Measurements from ENCODE around the gene CRISPLD2.

The CRISPLD2 gene

DNA sequence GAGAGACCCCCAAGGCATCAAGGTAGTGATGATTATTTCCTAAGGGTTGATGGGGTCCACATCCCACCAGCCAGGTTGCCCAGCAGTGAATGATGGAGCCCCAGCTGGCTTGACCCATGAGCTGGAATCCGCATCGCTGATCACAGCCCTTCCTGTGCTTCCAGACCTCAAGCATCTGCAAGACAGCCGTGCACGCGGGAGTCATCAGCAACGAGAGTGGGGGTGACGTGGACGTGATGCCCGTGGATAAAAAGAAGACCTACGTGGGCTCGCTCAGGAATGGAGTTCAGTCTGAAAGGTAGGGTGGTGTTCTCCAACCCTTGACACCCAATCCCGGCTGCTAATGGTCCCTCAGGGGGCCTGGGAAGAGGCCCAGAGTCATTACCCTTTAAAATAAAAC is 69.3 kb downstream of the CRISPLD2 start:
- no peak for DNase-seq

- no peak for DNase-seq
These were observed 70.6 kb downstream of the CRISPLD2 start for GRCh38 chr16:84890427-84890826.

DNA sequence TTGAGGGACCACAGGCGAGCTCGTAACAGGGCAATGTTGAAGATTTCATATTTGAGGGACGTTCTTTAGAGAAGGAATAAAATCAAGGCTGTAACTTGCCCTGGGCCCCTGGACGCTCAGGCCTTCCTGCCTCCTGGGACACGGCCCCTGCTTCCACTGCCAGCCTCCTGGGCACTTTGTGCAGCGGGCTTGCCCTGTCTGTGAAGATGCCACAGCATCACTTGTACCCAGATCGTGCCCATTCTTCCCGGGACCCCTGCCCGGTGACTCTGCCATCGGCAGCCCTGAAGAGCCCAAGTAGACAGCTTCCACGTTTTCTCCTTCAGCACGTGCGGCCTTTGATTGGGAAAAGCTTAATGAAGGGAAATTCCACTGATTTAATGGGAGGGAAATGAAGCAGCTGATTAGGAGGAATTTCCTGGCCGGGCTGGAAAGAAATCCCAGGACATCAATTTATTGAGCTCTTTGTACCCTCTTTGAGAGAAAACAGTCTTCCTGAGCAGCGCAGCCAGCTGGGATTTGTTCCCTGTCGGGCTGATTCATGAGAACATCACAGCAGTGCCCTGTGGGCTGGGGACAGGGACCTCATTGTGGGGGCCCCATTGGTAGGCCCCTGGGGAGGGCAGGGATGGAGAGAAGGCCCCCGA is 71.5 kb downstream of the CRISPLD2 start:
- no peak for DNase-seq

GRCh38 chr16:84892097-84892496 is 72.3 kb downstream of the CRISPLD2 start:
- DNase-seq: no peak

DNA sequence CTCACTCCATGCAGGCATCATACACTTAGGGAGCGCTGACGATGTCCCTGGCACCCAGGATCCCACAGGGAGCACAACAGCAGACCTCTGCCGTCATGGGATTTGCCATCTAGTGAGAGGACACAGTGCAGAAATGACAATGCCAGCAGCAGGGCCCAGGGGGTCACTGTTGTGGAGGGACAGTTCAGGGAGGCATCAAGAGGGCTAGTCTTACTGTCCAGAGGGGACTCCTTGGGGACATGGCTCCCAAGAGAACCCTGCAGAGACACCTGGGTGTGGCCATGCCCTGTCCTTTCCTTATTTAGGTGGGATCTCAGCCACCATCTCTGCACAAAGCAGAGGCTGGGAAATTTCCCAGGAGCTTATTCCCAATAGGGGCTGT is 73.7 kb downstream of the CRISPLD2 start:
- DNase-seq: no peak

DNA sequence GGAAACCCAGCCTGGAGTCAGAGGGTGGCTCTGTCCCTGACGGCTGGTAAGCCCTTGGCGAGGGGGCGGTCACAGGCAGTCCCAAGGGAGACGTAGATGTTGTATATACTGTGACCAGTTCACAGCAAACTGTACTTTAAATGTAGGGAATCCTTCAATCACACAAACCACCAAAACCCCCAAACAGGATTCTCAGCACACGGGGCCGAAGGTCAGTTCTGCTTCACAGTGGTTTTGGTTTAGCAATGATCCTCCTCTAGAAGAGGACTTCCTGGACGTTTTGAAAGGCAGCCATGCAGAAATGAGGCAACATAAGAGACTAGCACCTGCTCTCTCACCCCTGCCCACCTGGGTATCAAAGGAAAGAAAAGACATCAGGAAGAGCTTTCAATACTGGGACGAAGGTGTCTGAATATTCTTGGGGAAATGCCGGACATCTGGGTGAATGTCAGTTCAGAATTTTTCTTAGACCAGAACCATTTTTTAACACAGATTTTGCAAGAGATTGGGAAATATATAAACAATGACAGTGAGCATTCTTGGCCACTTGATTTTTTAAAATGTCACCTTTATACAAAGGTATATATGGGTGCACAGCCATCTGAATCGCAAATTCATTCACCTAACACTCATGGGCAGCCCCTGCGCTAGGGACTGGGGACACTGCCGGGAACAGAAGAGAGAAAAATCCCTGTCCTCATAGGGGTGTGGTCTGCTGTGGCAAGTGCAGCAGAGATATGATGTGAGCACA is 74.2 kb downstream of the CRISPLD2 start:
- DNase-seq: no peak

DNA sequence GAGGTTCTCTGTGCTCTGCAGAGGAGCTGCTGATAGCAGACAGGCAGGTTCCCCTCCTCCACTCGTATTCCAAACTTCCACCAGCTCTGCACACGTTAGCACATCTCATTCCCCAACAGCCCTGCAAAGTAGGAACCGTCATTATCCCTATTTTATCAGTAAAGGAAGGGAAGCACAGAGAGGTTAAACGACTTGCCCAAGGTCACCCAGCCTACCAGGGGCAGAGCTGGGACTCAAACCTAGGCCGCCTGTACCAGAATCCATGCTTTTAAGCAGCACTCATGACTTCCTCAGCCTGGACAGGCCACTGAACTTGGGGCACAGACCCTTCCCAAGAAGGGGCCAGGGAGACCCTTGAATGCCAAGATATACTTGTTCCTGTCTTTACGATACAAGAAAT is 75.2 kb downstream of the CRISPLD2 start:
- DNase-seq: no peak

DNA sequence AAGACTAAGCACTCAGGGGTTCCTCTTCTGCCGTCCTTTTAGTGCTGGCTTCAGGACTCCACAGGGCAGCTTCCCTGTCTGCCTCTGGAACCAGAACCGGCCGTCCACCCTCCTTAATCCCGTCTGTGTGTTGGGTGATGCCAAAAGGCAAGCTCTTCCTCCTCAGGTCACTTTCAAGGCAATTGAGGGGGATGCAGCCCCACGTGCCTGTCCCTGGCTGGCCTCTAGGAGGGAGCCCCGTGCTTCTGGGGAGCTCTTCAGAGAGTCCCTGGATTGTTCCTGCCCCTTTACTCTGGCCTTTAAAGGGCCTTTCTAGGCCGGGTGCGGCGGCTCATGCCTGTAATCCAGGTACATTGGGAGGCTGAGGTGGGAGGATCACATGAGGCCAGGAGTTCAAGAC is 77.1 kb downstream of the CRISPLD2 start:
- DNase-seq: no peak

DNA sequence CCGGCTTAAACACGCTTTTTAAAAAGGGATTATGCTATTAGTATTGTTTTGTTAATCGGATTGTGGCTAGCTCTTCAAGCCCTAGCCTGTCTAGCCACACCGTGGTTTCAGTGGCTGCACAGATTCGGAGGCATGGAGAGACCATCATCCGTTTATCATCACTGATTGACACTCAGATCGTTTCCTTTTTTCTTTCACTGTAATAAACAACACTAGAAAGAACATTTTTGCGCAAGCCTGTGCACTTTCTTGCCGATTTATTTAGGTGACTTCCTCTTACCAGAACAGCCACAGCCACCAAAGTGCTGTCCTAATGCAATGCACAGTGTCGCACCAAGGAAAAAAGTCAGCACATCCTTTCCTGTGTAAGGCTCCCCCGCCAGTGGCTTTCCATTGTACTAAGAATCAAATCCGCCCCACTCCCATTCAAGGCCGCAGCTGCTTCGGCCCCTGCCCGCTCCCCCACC is 78.2 kb downstream of the CRISPLD2 start:
- no peak for DNase-seq

- DNase-seq: no peak
These were observed 78.7 kb downstream of the CRISPLD2 start for GRCh38 chr16:84898447-84898846.

DNA sequence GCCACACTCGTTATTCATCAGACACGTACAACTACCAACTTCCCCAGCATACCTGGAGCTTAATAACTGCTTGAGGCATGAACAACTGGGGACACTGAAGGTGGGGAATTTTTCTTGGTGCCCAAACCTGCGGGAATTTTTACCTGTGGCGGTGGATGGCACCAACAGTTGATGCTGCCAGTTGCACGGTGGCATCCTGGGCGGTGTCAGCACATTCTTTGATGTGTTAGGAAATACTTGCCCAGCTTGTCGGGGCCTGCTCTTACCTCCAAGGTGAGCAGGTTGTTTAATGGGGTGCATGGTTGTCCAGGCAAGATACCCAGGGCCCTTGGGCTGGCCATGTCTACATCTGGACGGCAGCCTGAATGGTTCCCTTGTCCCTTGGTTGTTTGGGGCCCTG is 79.6 kb downstream of the CRISPLD2 start:
- no peak for DNase-seq

DNA sequence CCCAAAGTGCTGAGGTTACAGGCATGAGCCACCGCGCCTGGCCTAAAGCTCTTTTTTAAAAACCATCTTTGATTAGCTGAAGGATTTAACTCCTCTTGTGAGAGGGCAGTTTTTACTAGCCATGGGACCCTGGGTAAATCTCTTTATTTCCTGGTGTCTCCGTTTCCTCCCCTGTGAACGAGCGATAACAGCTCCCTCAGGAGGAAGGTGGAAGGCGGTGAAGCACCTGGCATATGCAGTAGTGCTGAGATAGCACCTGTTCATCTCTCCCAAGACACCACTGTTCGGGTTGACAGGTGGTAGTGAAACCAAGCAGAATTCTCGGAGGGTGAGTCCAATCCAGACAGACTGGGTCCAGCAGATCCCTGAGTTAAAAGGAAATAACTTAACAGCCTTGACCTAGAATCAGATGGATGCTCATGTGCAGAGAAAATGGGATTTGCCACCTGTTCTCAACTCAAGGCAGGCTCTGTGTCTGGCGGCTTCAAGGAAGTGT is 86.2 kb downstream of the CRISPLD2 start:
- no peak for DNase-seq

- DNase-seq: no peak
These were observed 87.3 kb downstream of the CRISPLD2 start for GRCh38 chr16:84907051-84907450.

- DNase-seq: no peak
These were observed 87.8 kb downstream of the CRISPLD2 start for GRCh38 chr16:84907575-84907974.

- no peak for DNase-seq
These were observed 89.8 kb downstream of the CRISPLD2 start for GRCh38 chr16:84909476-84910085.

GRCh38 chr16:84911486-84912216 is 91.9 kb downstream of the CRISPLD2 start:
- no peak for DNase-seq

DNA sequence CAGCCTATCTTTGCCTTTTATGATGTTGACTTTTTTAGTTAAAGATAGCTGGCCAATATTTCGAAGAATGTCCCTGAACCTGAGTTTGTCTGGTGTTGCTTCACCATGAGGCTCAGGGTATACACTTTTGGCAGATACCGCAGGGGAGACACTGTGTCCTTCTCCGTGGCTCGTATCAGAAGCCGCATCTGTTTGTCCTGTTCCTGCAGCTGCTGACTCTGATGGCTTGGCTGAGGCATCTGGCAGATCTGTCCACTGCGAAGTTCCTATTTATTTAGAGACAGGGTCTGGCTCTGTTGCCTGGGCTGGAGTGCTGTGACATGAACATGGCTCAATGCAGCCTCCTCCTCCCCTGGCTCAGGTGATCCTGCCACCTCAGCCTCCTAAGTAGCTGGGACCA is 93.5 kb downstream of the CRISPLD2 start:
- DNase-seq: no peak

DNA sequence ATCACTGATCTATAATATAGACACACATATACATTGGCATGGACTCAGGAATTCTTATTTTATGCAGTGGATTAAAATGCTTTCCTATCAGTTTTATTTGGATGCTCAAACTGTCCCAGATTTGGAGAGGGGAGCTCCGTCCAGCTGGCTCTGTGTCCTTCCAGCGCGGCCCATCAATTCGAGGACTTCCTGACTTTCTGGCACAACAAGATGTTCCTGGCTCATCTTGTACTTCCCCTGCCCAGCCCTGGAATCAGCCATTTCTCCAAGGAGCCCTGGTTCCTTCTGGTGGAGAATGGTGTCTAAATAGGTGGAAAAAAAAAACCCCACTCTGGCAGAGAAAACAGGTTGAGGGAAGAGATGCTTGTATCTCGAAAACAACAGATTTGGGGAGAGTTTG is 94.5 kb downstream of the CRISPLD2 start:
- no peak for DNase-seq

GRCh38 chr16:84916178-84916577 is 96.4 kb downstream of the CRISPLD2 start:
- DNase-seq: no peak

DNA sequence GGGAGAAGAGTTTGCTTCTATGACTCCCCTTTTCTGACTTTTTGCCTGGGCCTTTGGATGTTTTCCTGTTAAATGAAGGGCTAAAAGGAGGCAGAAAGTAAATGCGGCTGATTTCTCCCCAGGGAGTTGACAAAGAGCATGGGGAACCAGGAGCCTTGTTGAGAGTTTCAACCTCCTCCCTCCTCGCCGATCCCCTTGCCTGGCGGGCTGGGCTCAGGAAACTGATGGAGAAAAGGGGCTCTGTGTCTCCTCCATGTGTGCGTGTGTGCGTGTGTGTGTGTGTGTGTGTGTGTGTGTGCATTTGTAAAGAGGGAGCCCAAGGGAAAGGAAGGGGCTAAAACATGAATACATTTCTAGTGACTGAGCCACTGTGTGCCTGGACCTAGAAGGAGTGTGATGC is 97.1 kb downstream of the CRISPLD2 start:
- no peak for DNase-seq

DNA sequence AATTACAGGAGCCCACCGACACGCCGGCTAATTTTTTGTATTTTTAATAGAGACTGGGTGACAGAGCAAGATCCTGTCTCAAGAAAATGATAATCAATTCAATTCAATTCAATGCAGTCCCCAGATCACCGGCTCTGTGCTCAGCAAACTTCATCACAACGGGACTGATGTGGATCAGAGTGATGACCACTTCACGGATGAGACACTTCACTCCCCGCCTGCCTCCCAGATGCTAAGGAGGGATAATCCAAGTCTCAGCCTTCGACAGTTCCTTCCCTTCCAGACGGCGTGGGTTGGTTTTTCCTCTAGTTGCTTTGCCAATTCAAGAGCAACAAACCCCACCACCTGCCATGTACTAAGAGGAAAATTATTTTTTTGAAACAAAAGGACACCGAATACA is 97.7 kb downstream of the CRISPLD2 start:
- DNase-seq: no peak

DNA sequence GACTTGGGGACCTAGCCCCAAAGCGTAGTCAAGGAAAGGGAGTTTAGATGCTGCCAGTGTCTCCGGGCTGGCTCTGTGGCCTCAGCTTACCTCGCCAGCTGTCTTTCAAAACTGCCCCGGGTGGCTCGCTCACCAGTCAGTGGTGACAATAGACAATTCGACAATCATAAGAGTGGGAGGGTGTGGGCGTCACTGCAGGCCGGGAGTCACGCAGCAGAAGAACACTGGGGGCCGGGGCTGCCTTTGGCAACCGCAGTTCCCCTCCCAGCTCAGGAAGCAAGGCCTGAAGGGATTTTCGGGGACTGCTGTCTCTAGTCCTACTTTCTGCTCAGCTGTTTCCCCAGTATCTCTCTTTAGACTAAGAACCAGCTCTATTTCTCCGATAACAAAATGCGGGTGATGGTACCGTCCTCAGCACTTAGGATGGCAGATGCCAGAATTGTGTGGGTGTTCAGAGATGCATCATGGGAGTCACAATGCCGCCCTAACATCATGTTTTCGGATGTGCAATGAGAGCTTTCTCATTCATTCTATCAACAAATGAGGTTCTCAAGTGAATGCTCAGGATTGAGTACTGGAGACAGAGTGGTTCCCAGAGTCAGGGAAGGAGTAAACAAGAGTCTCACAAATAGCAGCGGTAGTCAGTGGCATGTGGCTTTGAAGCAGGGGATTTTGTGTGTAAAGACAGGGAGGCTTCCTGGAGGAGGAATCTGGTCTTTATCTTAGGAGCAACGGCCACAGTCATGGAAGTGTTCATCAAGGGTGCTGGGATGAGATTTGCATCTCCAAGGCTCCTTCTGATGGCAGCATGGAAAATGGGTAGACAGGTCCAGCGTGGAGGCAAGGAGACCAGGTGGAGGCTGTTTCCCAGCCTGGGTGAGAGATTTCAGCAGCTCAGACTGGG is 98.5 kb downstream of the CRISPLD2 start:
- DNase-seq: no peak
